Prostate gland (tissue), 2 donors: Measurements from ENCODE around the gene RDH14. TPM values are rescaled to one million over a fixed set of nuclear protein-coding genes. Genes with fewer than 3 reads are reported as not detected.

Experiments
- DNase-seq: peaks from one replicate; pipeline ENCODE4 v3.0.0-alpha.2; 2019; ENCODE audit warnings: low spot score
- H3K27ac ChIP-seq, 2 donors: fragments of 200-600 bp; sonication (generic); 2 replicates each; pipeline ENCODE4 v1.5.1; 2017 to 2019
- H3K27me3 ChIP-seq: fragments of 200-600 bp; sonication (generic); replicated peaks from 2 replicates; pipeline ENCODE4 v1.5.1; 2019; ENCODE audit not compliant: insufficient read depth
- H3K36me3 ChIP-seq, 2 donors: fragments of 200-600 bp; sonication (generic); 1 replicate in 1 of 2; 2 replicates in 1 of 2; pipeline versions ENCODE4 v1.5.1 to v1.8.1; 2017 to 2019
- H3K4me1 ChIP-seq: fragments of 200-600 bp; sonication (generic); replicated peaks from 2 replicates; pipeline ENCODE4 v1.5.1; 2019
- H3K4me3 ChIP-seq, 2 donors: fragments of 200-600 bp; sonication (generic); 2 replicates each; pipeline ENCODE4 v1.5.1; 2017 to 2019
- H3K9me3 ChIP-seq: fragments of 200-600 bp; sonication (generic); 2 replicates; pipeline ENCODE4 v1.5.1; 2017
- POLR2A ChIP-seq: fragments of 450-650 bp; IDR thresholded peaks from one replicate; pipeline ENCODE4 v1.6.1; 2016; ENCODE audit warnings: antibody characterized with exemption, mild to moderate bottlenecking
- POLR2AphosphoS5 ChIP-seq: sonication (generic); formaldehyde crosslinking; IDR thresholded peaks from one replicate; pipeline ENCODE4 v1.6.1; 2017; ENCODE audit warnings: antibody characterized with exemption
- WGBS: methylation state at CpG from one replicate; pipeline ENCODE4 v1.1.5; 2018; 5-methylcytosine and 5-hydroxymethylcytosine counted together
- intact Hi-C: fragments of 100-400 bp; cut with DNase I; formaldehyde crosslinking; loops from one replicate; pipeline ENCODE4 v1.14.2; 2022
- total RNA-seq, 2 donors: library from RNA; depleted of rRNA; stranded (reverse); fragments of >200 nt; gene quantifications; one replicate each; pipeline ENCODE4 v1.1.0, GENCODE V29; 2016
- TF ChIP-seq, protein P1 (sequence below), 4 experiments: fragments of 200-600 bp in 2 of 4; fragments of 450-650 bp in 2 of 4; sonication (generic) in 2 of 4; IDR thresholded peaks; 1 replicate in 3 of 4; 2 replicates in 1 of 4; pipeline ENCODE4 v1.5.1; 2016 to 2019; ENCODE audit warnings: antibody characterized with exemption in 4 of 4, mild to moderate bottlenecking in 2 of 4, moderate library complexity in 2 of 4

The RDH14 gene
- total RNA-seq, 2 donors from 2014 or later = 29.5 to 42.5 TPM

DNA sequence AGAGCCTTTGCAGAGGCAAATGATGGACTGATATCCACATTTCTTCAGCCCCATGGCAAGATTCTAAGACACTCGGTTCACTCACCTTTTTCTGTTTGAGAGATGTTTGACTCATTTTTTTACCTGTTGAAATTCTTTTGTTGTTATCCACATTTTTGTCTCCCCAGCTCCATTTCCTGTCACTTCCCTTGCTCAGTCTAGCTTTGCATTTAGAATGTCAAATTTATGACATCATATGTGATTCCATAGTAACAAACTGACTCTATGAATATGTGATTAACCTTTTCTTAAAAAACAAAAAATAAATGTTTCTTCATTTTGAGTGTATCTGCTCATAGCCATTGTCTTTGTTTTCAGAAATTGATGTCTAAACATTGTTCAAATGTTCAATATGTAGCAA, 28.9 kb upstream of the RDH14 start, which contains the start of gene NT5C1B:
NT5C1B (minus strand) TSS at position 216 of the 400 bp plus-strand sequence; CDS start at position 115, 101 bp downstream.
- H3K4me3 ChIP-seq = no peak within 1 kb of the TSS
- 89% methylated on average over 1 of the region's 1 CpG for WGBS
- H3K27ac ChIP-seq = no peak within 1 kb of the TSS
- no peaks in the 10 kb centered on the region for H3K36me3 ChIP-seq
- DNase-seq = no peak
- H3K27me3 ChIP-seq = no peaks in the 10 kb centered on the region
- no peaks in the 10 kb centered on the region for H3K9me3 ChIP-seq
- intact Hi-C loops = no loop called here
- no peaks in the 10 kb centered on the region for H3K4me1 ChIP-seq
- TF ChIP-seq POLR2A (no peak), POLR2AphosphoS5 (no peak)
- TF ChIP-seq, protein P1, sequence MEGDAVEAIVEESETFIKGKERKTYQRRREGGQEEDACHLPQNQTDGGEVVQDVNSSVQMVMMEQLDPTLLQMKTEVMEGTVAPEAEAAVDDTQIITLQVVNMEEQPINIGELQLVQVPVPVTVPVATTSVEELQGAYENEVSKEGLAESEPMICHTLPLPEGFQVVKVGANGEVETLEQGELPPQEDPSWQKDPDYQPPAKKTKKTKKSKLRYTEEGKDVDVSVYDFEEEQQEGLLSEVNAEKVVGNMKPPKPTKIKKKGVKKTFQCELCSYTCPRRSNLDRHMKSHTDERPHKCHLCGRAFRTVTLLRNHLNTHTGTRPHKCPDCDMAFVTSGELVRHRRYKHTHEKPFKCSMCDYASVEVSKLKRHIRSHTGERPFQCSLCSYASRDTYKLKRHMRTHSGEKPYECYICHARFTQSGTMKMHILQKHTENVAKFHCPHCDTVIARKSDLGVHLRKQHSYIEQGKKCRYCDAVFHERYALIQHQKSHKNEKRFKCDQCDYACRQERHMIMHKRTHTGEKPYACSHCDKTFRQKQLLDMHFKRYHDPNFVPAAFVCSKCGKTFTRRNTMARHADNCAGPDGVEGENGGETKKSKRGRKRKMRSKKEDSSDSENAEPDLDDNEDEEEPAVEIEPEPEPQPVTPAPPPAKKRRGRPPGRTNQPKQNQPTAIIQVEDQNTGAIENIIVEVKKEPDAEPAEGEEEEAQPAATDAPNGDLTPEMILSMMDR (IDR thresholded peaks at IDR 0.05) = no peak

DNA sequence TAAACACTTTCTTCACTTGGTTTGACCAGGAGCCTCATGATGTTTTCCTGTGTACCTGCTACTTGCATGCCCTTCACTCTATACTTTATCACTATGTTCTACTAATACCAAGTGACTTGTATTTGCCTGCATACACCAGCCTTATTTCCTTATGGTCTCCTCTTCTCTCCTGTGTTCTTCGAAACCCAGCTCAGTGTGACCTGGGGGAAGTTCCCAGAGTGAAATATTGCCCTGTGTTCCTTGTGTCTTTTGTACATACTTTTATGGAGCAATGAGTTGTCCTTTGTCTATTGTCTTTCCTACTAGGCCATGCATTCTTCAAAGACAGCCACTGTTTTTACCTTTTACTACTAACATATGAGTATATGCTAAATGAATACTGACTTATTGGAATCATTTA, 28.3 kb upstream of the RDH14 start:
- no peaks in the 10 kb centered on the region for H3K27me3 ChIP-seq
- TF ChIP-seq, protein P1 (IDR thresholded peaks at IDR 0.05) = no peak
- no peak for TF ChIP-seq POLR2AphosphoS5
- TF ChIP-seq POLR2A = no peak
- H3K27ac ChIP-seq = no peak overlapping the region
- H3K36me3 ChIP-seq = no peaks in the 10 kb centered on the region
- intact Hi-C loops = no loop called here
- no peak overlapping the region for H3K4me3 ChIP-seq
- WGBS = 67% methylated on average over 1 of the region's 1 CpG
- no peak for DNase-seq
- no peaks in the 10 kb centered on the region for H3K4me1 ChIP-seq
- no peaks in the 10 kb centered on the region for H3K9me3 ChIP-seq

DNA sequence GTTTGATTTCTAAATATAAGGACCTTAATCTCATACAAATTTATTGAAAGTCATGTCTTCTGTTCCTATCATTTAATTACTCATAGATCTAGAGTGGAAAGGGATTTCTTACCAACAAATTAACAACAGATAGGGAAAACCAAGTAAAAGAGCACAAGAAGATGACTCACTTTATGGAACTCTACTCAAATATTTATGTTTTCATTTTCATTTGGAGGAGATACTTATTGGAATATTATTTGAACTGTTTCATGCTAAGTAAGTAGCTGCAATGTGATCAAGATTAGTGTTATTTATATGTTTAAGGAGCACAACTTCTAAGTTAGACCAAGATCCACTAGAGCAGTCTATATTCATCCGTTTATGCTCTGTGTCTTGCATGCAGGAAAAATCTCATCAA, 27.6 kb upstream of the RDH14 start:
- H3K4me3 ChIP-seq = no peak overlapping the region
- 88% methylated on average over 1 of the region's 1 CpG for WGBS
- no peaks in the 10 kb centered on the region for H3K4me1 ChIP-seq
- no peaks in the 10 kb centered on the region for H3K36me3 ChIP-seq
- no peak overlapping the region for H3K27ac ChIP-seq
- no peaks in the 10 kb centered on the region for H3K9me3 ChIP-seq
- DNase-seq = no peak
- intact Hi-C loops = no loop called here
- no peaks in the 10 kb centered on the region for H3K27me3 ChIP-seq
- TF ChIP-seq POLR2AphosphoS5 (no peak), POLR2A (no peak)
- TF ChIP-seq, protein P1 (IDR thresholded peaks at IDR 0.05) = no peak

DNA sequence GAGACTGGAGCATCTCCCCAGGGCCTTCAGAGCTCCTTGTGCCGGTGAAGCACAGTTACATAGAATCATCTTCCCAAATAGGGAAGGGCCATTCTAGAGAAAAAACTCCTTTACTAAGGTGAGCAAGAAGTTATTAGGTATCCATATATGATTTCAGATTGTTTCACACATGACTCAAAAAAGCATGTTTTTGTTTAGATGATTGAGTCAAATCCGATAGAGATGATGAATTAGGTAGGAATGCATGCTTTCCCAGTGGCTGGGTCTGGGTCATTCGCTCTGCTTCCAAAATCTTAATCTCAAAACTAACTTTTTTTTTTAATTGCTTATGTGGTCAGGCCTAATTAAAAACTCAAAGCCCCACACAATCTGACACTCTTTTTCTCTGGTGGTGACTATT, 25.1 kb upstream of the RDH14 start:
- intact Hi-C loops = no loop called here

DNA sequence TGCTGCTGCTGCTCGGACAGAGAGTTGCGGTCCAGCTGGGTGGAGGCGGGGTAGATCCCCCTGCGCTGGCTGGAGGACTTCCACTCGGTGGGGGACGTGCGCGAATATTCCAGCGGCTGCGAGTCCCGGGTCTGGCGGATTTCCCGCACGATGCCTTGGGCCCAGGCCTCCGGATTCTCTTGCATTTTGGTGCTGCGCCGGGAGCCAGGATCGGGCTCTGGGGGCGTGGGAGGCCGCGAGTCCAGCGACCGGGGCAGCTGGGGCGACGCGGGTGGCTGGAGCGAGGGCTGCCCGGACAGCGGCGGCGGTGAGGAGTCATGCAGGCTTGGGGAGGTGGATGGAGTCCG, 24.1 kb upstream of the RDH14 start:
- no peaks in the 10 kb centered on the region for H3K9me3 ChIP-seq
- intact Hi-C loops = no loop called here
- DNase-seq = no peak
- TF ChIP-seq POLR2A (no peak), POLR2AphosphoS5 (no peak)
- TF ChIP-seq, protein P1 (IDR thresholded peaks at IDR 0.05) = no peak
- H3K27ac ChIP-seq = no peak overlapping the region
- no peak overlapping the region for H3K4me3 ChIP-seq
- H3K27me3 ChIP-seq = no peaks in the 10 kb centered on the region
- no peaks in the 10 kb centered on the region for H3K36me3 ChIP-seq
- H3K4me1 ChIP-seq = no peaks in the 10 kb centered on the region
- WGBS = 91% methylated on average over 29 of the region's 32 CpGs

More for the DNA sequence above, 25.1 kb upstream of the RDH14 start:
- Histone ChIP-seq H3K4me1 (no peaks in the 10 kb centered on the region), H3K4me3 (no peak overlapping the region), H3K9me3 (no peaks in the 10 kb centered on the region), H3K27me3 (no peaks in the 10 kb centered on the region), H3K36me3 (no peaks in the 10 kb centered on the region), H3K27ac (no peak overlapping the region)
- 94% methylated on average over 3 of the region's 3 CpGs for WGBS
- no peak for DNase-seq
- TF ChIP-seq POLR2A = no peak
- no peak for TF ChIP-seq POLR2AphosphoS5
- TF ChIP-seq, protein P1 (IDR thresholded peaks at IDR 0.05) = no peak
